CD4-positive, alpha-beta T cell (primary cell): ENCODE data around the gene RIMS3. TPM values are rescaled to one million over a fixed set of nuclear protein-coding genes. Genes with fewer than 3 reads are reported as not detected.
"Not testable (repeated sequence)": the region's sequence is repeated elsewhere in the genome, so short reads cannot be mapped to it uniquely, and the experiment has no call there.

Experiments
- ATAC-seq: fragments of 200-7000 bp; cut with Tn5 transposase; one replicate; pipeline ENCODE4 v1.10.0; 2022; ENCODE audit warnings: mild to moderate bottlenecking; ENCODE audit not compliant: poor library complexity
- CTCF ChIA-PET: fragments of 350-600 bp; sonication (Branson Sonifier 250); formaldehyde crosslinking; loops from one replicate; lab custom pipeline; 2021; ENCODE audit warnings: antibody characterized with exemption, inconsistent platforms; lab: Charles Lee
- POLR2A ChIA-PET: fragments of 350-600 bp; sonication (Branson Sonifier 250); formaldehyde crosslinking; loops from one replicate; lab custom pipeline; 2021; ENCODE audit warnings: antibody characterized with exemption, inconsistent platforms; lab: Charles Lee
- DNase-seq, 14 experiments: peaks; one replicate each; pipeline ENCODE4 v3.0.0-alpha.2; 2013 to 2020; ENCODE audit warnings: mixed read lengths in 2 of 14
- H3K27ac ChIP-seq, 2 donors: one replicate each; pipeline versions ENCODE4 v1.5.1 to v1.7.0; 2013; ENCODE audit warnings: low read length in 2 of 2, low read depth in 1 of 2, mild to moderate bottlenecking in 1 of 2
- H3K27me3 ChIP-seq, 2 experiments: 1 replicate in 1 of 2; 2 replicates in 1 of 2; pipeline versions ENCODE4 v1.6.1 to v1.7.0; 2013; ENCODE audit warnings: low read length in 2 of 2, control low read depth in 1 of 2, mild to moderate bottlenecking in 1 of 2, moderate library complexity in 1 of 2; ENCODE audit not compliant: insufficient read depth in 2 of 2, control insufficient read depth in 1 of 2
- H3K36me3 ChIP-seq: one replicate; pipeline ENCODE4 v1.6.1; 2013; ENCODE audit warnings: low read length, control low read depth; ENCODE audit not compliant: insufficient read depth
- H3K4me1 ChIP-seq: one replicate; pipeline ENCODE4 v1.6.1; 2013; ENCODE audit warnings: low read length, control low read depth; ENCODE audit not compliant: insufficient read depth
- H3K4me3 ChIP-seq: one replicate; pipeline ENCODE4 v1.5.1; 2013; ENCODE audit warnings: mild to moderate bottlenecking, low read length, moderate library complexity
- H3K9me3 ChIP-seq, 2 experiments: 1 replicate in 1 of 2; 2 replicates in 1 of 2; pipeline versions ENCODE4 v1.6.1 to v1.7.0; 2013; ENCODE audit warnings: low read length in 2 of 2, mild to moderate bottlenecking in 2 of 2, control low read depth in 1 of 2, moderate library complexity in 1 of 2; ENCODE audit not compliant: control insufficient read depth in 1 of 2, insufficient read depth in 1 of 2
- H3K27ac Mint-ChIP-seq: one replicate; pipeline ENCODE4 v1.8.0; 2020; ENCODE audit warnings: mixed read lengths
- H3K27me3 Mint-ChIP-seq: one replicate; pipeline ENCODE4 v1.8.0; 2021; ENCODE audit warnings: mixed read lengths
- H3K36me3 Mint-ChIP-seq: one replicate; pipeline ENCODE4 v1.8.0; 2021; ENCODE audit warnings: low read depth, mixed read lengths
- H3K4me1 Mint-ChIP-seq: one replicate; pipeline ENCODE4 v1.8.0; 2021; ENCODE audit warnings: low read depth, mixed read lengths
- H3K4me3 Mint-ChIP-seq: one replicate; pipeline ENCODE4 v1.8.0; 2020; ENCODE audit warnings: mild to moderate bottlenecking, mixed read lengths
- H3K9me3 Mint-ChIP-seq: one replicate; pipeline ENCODE4 v1.8.0; 2020; ENCODE audit warnings: mixed read lengths
- intact Hi-C, 2 experiments: fragments of 100-400 bp; cut with DNase I in 1 of 2; cut with micrococcal nuclease in 1 of 2; formaldehyde crosslinking; loops; one replicate each; pipeline versions ENCODE4 v1.15.1 to v1.9.0; 2023 to 2025; cut with DNase I, micrococcal nuclease
- total RNA-seq, 174 experiments: library from RNA in 2 of 174; stranded (reverse) in 2 of 174; gene quantifications; one replicate each; pipeline ENCODE4 v1.2.3 and lab custom pipeline; 2021 to 2026
- TF ChIP-seq, protein P1 (sequence below): fragments of 200-600 bp; IDR thresholded peaks from one replicate; pipeline ENCODE4 v1.8.0; 2022; ENCODE audit warnings: antibody characterized with exemption, mild to moderate bottlenecking

The RIMS3 gene
- total RNA-seq, 2 experiments from 2014 or later, result 0.99 to 1.1 TPM

GRCh38 chr1:40704817-40705733 lies 39.6 kb upstream of the RIMS3 start:
- H3K4me1 Mint-ChIP-seq, result peaks cover 70% of the 10 kb centered on the region
- H3K36me3 Mint-ChIP-seq, result peaks cover 6% of the 10 kb centered on the region
- H3K27me3 Mint-ChIP-seq, result no peaks in the 10 kb centered on the region
- H3K27ac ChIP-seq, result no peak overlapping the region
- H3K27me3 ChIP-seq, result no peaks in the 10 kb centered on the region
- no peaks in the 10 kb centered on the region for H3K9me3 ChIP-seq
- ATAC-seq, result no peak
- peaks cover 32% of the 10 kb centered on the region for H3K4me1 ChIP-seq
- no peak overlapping the region for H3K4me3 Mint-ChIP-seq
- ChIA-PET CTCF (interaction anchor here (0.6 kb wide), 1 partner anchor 36 kb away, joined by 3 read pairs; no protein-coding TSS in a partner anchor), POLR2A (interaction anchor here (1.4 to 15.8 kb wide), 2 partner anchors 9 to 14 kb away, joined by 3 to 174 read pairs; partner anchors contain the start of gene NFYC)
- no peaks in the 10 kb centered on the region for H3K9me3 Mint-ChIP-seq
- no peak overlapping the region for H3K4me3 ChIP-seq
- intact Hi-C loops, result no loop called here
- TF ChIP-seq, protein P1, sequence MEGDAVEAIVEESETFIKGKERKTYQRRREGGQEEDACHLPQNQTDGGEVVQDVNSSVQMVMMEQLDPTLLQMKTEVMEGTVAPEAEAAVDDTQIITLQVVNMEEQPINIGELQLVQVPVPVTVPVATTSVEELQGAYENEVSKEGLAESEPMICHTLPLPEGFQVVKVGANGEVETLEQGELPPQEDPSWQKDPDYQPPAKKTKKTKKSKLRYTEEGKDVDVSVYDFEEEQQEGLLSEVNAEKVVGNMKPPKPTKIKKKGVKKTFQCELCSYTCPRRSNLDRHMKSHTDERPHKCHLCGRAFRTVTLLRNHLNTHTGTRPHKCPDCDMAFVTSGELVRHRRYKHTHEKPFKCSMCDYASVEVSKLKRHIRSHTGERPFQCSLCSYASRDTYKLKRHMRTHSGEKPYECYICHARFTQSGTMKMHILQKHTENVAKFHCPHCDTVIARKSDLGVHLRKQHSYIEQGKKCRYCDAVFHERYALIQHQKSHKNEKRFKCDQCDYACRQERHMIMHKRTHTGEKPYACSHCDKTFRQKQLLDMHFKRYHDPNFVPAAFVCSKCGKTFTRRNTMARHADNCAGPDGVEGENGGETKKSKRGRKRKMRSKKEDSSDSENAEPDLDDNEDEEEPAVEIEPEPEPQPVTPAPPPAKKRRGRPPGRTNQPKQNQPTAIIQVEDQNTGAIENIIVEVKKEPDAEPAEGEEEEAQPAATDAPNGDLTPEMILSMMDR, result no peak
- no peaks in the 10 kb centered on the region for H3K36me3 ChIP-seq
- DNase-seq, result no peak
- H3K27ac Mint-ChIP-seq, result peak overlapping the region; percentile 59

GRCh38 chr1:40703316-40703715 lies 37.8 kb upstream of the RIMS3 start:
- H3K36me3 Mint-ChIP-seq, result no peaks in the 10 kb centered on the region
- no peaks in the 10 kb centered on the region for H3K36me3 ChIP-seq
- no peak overlapping the region for H3K4me3 ChIP-seq
- TF ChIP-seq, protein P1, result no peak
- no peak overlapping the region for H3K27ac ChIP-seq
- H3K27ac Mint-ChIP-seq, result peak overlapping the region; percentile 58
- H3K27me3 ChIP-seq, result no peaks in the 10 kb centered on the region
- H3K9me3 Mint-ChIP-seq, result no peaks in the 10 kb centered on the region
- ChIA-PET POLR2A (interaction anchor here (15.8 kb wide), 1 partner anchor 12 kb away, joined by 174 read pairs; the partner anchor contains the start of gene NFYC), CTCF (interaction anchor here (1.0 to 1.5 kb wide), 2 partner anchors 8 to 13 kb away, joined by 3 read pairs; no protein-coding TSS in a partner anchor)
- peaks cover 31% of the 10 kb centered on the region for H3K4me1 ChIP-seq
- H3K27me3 Mint-ChIP-seq, result no peaks in the 10 kb centered on the region
- H3K9me3 ChIP-seq, result no peaks in the 10 kb centered on the region
- no peak overlapping the region for H3K4me3 Mint-ChIP-seq
- DNase-seq (no peak), ATAC-seq (no peak)
- peaks cover 71% of the 10 kb centered on the region for H3K4me1 Mint-ChIP-seq
- intact Hi-C loops, result no loop called here

DNA sequence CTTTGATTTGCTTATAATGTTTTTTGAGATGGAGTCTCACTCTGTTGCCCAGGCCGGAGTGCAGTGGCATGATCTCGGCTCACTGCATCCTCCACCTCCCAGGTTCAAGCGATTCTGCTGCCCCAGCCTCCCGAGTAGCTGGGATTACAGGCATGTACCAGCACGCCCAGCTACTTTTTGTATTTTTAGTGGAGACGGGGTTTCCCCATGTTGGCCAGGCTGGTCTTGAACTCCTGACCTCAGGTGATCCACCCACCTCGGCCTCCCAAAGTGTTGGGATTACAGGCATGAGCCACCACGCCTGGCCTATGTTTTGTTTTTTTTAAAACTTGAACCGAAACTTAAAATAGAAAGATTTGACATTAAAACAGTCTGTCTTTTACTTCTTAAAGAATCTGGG lies 37.3 kb upstream of the RIMS3 start:
- POLR2A ChIA-PET, result interaction anchor here (15.8 kb wide), 1 partner anchor 12 kb away, joined by 174 read pairs; the partner anchor contains the start of gene NFYC
- H3K36me3 ChIP-seq, H3K27ac Mint-ChIP-seq, DNase-seq, H3K27me3 Mint-ChIP-seq, intact Hi-C loops, H3K9me3 Mint-ChIP-seq, H3K9me3 ChIP-seq, ATAC-seq, H3K27ac ChIP-seq, H3K4me3 ChIP-seq, H3K27me3 ChIP-seq, H3K36me3 Mint-ChIP-seq, H3K4me3 Mint-ChIP-seq: not testable (repeated sequence)
- CTCF ChIA-PET, result interaction anchor here (1.0 to 1.5 kb wide), 2 partner anchors 9 to 12 kb away, joined by 3 read pairs; no protein-coding TSS in a partner anchor
- peaks cover 30% of the 10 kb centered on the region for H3K4me1 ChIP-seq
- peaks cover 68% of the 10 kb centered on the region for H3K4me1 Mint-ChIP-seq
